Astrocyte of the spinal cord (primary cell): ENCODE measurements around the gene ME3.

ENCODE experiments used
- DNase-seq: peaks from one replicate; pipeline ENCODE4 v3.0.0; 2011; ENCODE audit warnings: low read depth, low spot score
- H3K4me3 ChIP-seq: 2 replicates; pipeline ENCODE4 v1.5.1; 2011; ENCODE audit warnings: low read depth, mild to moderate bottlenecking, low read length, moderate library complexity
- in situ Hi-C: cut with HindIII; loops from 2 replicates; pipeline ENCODE4 v1.10.0; 2017; ENCODE audit warnings: low sequenced_read_pairs
- TF ChIP-seq, protein P1 (sequence below): IDR thresholded peaks from 2 replicates; pipeline ENCODE4 v1.5.1; 2012; ENCODE audit warnings: low read depth, mild to moderate bottlenecking, low read length, inconsistent platforms

The ME3 gene

GRCh38 chr11:86672007-86672621 lies at the start of gene ME3:
ME3 (minus strand) TSS chr11:86672616.
- in situ Hi-C loops: no loop called here
- TF ChIP-seq, protein P1, sequence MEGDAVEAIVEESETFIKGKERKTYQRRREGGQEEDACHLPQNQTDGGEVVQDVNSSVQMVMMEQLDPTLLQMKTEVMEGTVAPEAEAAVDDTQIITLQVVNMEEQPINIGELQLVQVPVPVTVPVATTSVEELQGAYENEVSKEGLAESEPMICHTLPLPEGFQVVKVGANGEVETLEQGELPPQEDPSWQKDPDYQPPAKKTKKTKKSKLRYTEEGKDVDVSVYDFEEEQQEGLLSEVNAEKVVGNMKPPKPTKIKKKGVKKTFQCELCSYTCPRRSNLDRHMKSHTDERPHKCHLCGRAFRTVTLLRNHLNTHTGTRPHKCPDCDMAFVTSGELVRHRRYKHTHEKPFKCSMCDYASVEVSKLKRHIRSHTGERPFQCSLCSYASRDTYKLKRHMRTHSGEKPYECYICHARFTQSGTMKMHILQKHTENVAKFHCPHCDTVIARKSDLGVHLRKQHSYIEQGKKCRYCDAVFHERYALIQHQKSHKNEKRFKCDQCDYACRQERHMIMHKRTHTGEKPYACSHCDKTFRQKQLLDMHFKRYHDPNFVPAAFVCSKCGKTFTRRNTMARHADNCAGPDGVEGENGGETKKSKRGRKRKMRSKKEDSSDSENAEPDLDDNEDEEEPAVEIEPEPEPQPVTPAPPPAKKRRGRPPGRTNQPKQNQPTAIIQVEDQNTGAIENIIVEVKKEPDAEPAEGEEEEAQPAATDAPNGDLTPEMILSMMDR: no peak
- peak within 1 kb of the TSS; percentile 64 for H3K4me3 ChIP-seq
- DNase-seq: peak; percentile 58

DNA sequence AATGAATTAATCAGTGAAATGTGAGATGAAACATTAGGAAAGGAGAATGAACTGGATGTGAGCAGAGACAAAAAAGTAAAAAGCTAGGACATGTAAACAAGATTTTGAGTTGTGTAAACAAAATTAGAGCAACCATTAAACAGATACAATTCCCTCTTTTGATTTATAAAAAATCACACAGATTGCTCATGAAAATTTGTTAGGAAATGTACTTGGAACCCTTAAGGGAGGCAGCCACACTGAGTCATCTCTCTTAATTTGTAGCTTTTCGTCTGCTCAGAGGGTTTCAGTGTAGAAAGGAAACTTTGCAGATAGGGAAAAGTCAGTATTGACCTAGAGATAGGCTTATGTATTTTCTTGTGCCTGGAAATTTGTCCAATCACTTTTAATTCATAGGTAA lies 49.6 kb upstream of the ME3 start:
- TF ChIP-seq, protein P1: no peak
- in situ Hi-C loops: no loop called here
- peak; percentile 63 for DNase-seq
- no peak overlapping the region for H3K4me3 ChIP-seq

GRCh38 chr11:86720546-86720945 lies 48.1 kb upstream of the ME3 start:
- H3K4me3 ChIP-seq: no peak overlapping the region
- in situ Hi-C loops: no loop called here
- TF ChIP-seq, protein P1: no peak
- DNase-seq: no peak

- TF ChIP-seq, protein P1: no peak
- no peak overlapping the region for H3K4me3 ChIP-seq
- DNase-seq: peak; percentile 81
- in situ Hi-C loops: no loop called here
Measured at GRCh38 chr11:86719781-86720463, 47.5 kb upstream of the ME3 start.

GRCh38 chr11:86718999-86719398 lies 46.6 kb upstream of the ME3 start:
- H3K4me3 ChIP-seq: no peak overlapping the region
- TF ChIP-seq, protein P1: no peak
- DNase-seq: no peak
- in situ Hi-C loops: no loop called here

- in situ Hi-C loops: no loop called here
- no peak overlapping the region for H3K4me3 ChIP-seq
- TF ChIP-seq, protein P1: no peak
- DNase-seq: no peak
Measured at GRCh38 chr11:86718521-86718920, 46.1 kb upstream of the ME3 start.
